Stimulated activated CD4-positive, alpha-beta T cell treated with anti-CD3 and anti-CD28 coated beads, Interleukin-12 subunit alpha, Interleukin-12 subunit beta, amount 100 ng/mL, for 48 hours (primary cell): ENCODE data around the gene THBS4.

ENCODE experiments used
- DNase-seq, 3 donors: peaks; one replicate each; pipeline ENCODE4 v3.0.0-alpha.2; 2020; ENCODE audit warnings: low read depth in 2 of 3, low spot score in 1 of 3

THBS4 gene

GRCh38 chr5:80072103-80073073 lies 37.2 kb downstream of the THBS4 start:
- DNase-seq = no peak

GRCh38 chr5:80076131-80077050 lies 41.2 kb downstream of the THBS4 start:
- DNase-seq = no peak

- DNase-seq = no peak
Measured at GRCh38 chr5:80077051-80077714, 42.0 kb downstream of the THBS4 start.

GRCh38 chr5:80078921-80079320 lies 43.8 kb downstream of the THBS4 start:
- no peak for DNase-seq

GRCh38 chr5:80082281-80082680 lies 47.1 kb downstream of the THBS4 start:
- DNase-seq = no peak

GRCh38 chr5:80082731-80083100 lies 47.6 kb downstream of the THBS4 start:
- peak in 2 of 3 donors; percentile 60 to 67 for DNase-seq

GRCh38 chr5:80083101-80083890 lies 48.1 kb downstream of the THBS4 start:
- DNase-seq = peak in 1 of 3 donors; percentile 34

- no peak for DNase-seq
Measured at GRCh38 chr5:80090884-80091166, 55.7 kb downstream of the THBS4 start.

GRCh38 chr5:80091792-80092192 lies 56.6 kb downstream of the THBS4 start:
- DNase-seq = peak in 2 of 3 donors; percentile 3 to 49

GRCh38 chr5:80092486-80093107 lies 57.4 kb downstream of the THBS4 start:
- DNase-seq = no peak

GRCh38 chr5:80093796-80094195 lies 58.6 kb downstream of the THBS4 start:
- DNase-seq = no peak

GRCh38 chr5:80094236-80094738 lies 59.1 kb downstream of the THBS4 start:
- no peak for DNase-seq

- DNase-seq = no peak
Measured at GRCh38 chr5:80097451-80097850, 62.3 kb downstream of the THBS4 start.

GRCh38 chr5:80101993-80102392 lies 66.8 kb downstream of the THBS4 start:
- no peak for DNase-seq

GRCh38 chr5:80103371-80103770 lies 68.2 kb downstream of the THBS4 start:
- DNase-seq = no peak

- DNase-seq = no peak
Measured at GRCh38 chr5:80105698-80106439, 70.7 kb downstream of the THBS4 start.

GRCh38 chr5:80106916-80107315 lies 71.8 kb downstream of the THBS4 start:
- DNase-seq = no peak

GRCh38 chr5:80109646-80110478 lies 74.7 kb downstream of the THBS4 start:
- DNase-seq = no peak
